Stomach (tissue), 4 donors: Measurements from ENCODE around the gene SH3GL2.

Experiments used
- EP300 ChIP-seq: sonication (generic); formaldehyde crosslinking; IDR thresholded peaks from one replicate; pipeline ENCODE4 v1.6.1; 2017; ENCODE audit warnings: antibody characterized with exemption
- POLR2AphosphoS5 ChIP-seq, 3 donors: sonication (generic); formaldehyde crosslinking; IDR thresholded peaks; one replicate each; pipeline ENCODE4 v1.6.1; 2016; ENCODE audit warnings: antibody characterized with exemption in 3 of 3
- TF ChIP-seq, protein P1 (sequence below), 7 experiments: fragments of 450-650 bp in 4 of 7; fragments of 200-600 bp in 3 of 7; sonication (generic) in 3 of 7; IDR thresholded peaks; one replicate each; pipeline ENCODE4 v1.5.1; 2016 to 2019; ENCODE audit warnings: antibody characterized with exemption in 7 of 7, control low read depth in 2 of 7, mild to moderate bottlenecking in 1 of 7

DNA sequence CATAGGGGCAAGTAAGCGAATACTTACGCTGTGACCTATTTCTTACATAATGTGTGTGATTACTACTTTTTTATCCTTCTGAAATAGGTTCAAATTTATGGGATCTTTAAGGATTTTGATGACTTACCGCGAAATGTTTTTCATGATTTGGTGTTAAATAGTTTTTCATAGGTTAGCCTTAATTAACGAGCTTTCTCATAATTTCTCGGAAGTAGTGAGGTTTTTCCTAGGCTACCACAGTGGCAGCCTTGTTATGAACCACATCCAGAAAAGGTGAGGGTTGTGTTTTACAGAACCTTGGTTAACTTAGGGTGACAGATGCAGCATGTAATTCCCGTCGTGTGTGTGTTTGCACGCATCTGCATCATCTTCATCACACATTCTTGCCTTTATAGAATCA, 1.3 kb downstream of the SH3GL2 start:
- TF ChIP-seq, protein P1, sequence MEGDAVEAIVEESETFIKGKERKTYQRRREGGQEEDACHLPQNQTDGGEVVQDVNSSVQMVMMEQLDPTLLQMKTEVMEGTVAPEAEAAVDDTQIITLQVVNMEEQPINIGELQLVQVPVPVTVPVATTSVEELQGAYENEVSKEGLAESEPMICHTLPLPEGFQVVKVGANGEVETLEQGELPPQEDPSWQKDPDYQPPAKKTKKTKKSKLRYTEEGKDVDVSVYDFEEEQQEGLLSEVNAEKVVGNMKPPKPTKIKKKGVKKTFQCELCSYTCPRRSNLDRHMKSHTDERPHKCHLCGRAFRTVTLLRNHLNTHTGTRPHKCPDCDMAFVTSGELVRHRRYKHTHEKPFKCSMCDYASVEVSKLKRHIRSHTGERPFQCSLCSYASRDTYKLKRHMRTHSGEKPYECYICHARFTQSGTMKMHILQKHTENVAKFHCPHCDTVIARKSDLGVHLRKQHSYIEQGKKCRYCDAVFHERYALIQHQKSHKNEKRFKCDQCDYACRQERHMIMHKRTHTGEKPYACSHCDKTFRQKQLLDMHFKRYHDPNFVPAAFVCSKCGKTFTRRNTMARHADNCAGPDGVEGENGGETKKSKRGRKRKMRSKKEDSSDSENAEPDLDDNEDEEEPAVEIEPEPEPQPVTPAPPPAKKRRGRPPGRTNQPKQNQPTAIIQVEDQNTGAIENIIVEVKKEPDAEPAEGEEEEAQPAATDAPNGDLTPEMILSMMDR (IDR thresholded peaks at IDR 0.05): no peak
- TF ChIP-seq EP300: no peak
- TF ChIP-seq POLR2AphosphoS5 (IDR thresholded peaks at IDR 0.05): no peak
